PC-3 (cell line): Measurements from ENCODE around the gene SNX7. TPM values are rescaled to one million over a fixed set of nuclear protein-coding genes. Genes with fewer than 3 reads are reported as not detected.

Experiments used
- ATAC-seq: fragments of 200-7000 bp; cut with Tn5 transposase; 2 replicates; pipeline ENCODE4 v1.9.1; 2020; ENCODE audit warnings: mild to moderate bottlenecking, moderate library complexity
- BruUV-seq: library from RNA; stranded (reverse); fragments of 400-500 nt; replicated peaks from 2 replicates; lab custom pipeline; 2021; lab: Mats Ljungman, UMichigan
- CTCF ChIA-PET: fragments of 300-600 bp; sonication (Branson Sonifier 250); formaldehyde crosslinking; loops from one replicate; lab custom pipeline; 2022; ENCODE audit warnings: antibody characterized with exemption; lab: Charles Lee
- POLR2A ChIA-PET: fragments of 300-600 bp; sonication (Branson Sonifier 250); formaldehyde crosslinking; loops from one replicate; lab custom pipeline; 2022; ENCODE audit warnings: antibody characterized with exemption; ENCODE audit not compliant: unreplicated experiment; lab: Charles Lee
- DNase-seq: peaks from one replicate; pipeline ENCODE4 v3.0.0-alpha.2; 2015
- H2AFZ ChIP-seq: fragments of 300-600 bp; sonication (generic); 2 replicates; pipeline ENCODE4 v1.6.0; 2016; ENCODE audit warnings: antibody characterized with exemption, low read length
- H3F3A ChIP-seq: fragments of 300-600 bp; sonication (generic); one replicate; pipeline ENCODE4 v1.6.0; 2017; ENCODE audit warnings: antibody characterized with exemption, low read length, control low read depth, mild to moderate bottlenecking; ENCODE audit not compliant: unreplicated experiment
- H3K27ac ChIP-seq: fragments of 300-600 bp; sonication (generic); 2 replicates; pipeline ENCODE4 v1.5.1; 2016; ENCODE audit warnings: mild to moderate bottlenecking, low read length
- H3K27me3 ChIP-seq: fragments of 300-600 bp; sonication (generic); 2 replicates; pipeline ENCODE4 v1.6.1; 2016; ENCODE audit warnings: low read length, mixed read lengths
- H3K36me3 ChIP-seq: fragments of 300-600 bp; sonication (generic); 2 replicates; pipeline ENCODE4 v1.6.1; 2016; ENCODE audit warnings: low read depth, mixed run types, low read length, mixed read lengths
- H3K4me1 ChIP-seq: fragments of 300-600 bp; sonication (generic); 2 replicates; pipeline ENCODE4 v1.5.1; 2016; ENCODE audit warnings: low read length; ENCODE audit not compliant: insufficient read depth
- H3K4me2 ChIP-seq: fragments of 300-600 bp; sonication (generic); 2 replicates; pipeline ENCODE4 v1.6.0; 2016; ENCODE audit warnings: low read length
- H3K4me3 ChIP-seq: fragments of 300-600 bp; sonication (generic); 2 replicates; pipeline ENCODE4 v1.5.1; 2016; ENCODE audit warnings: mild to moderate bottlenecking, low read length, mixed read lengths
- H3K79me2 ChIP-seq: fragments of 300-600 bp; sonication (generic); 2 replicates; pipeline ENCODE4 v1.6.1; 2017; ENCODE audit warnings: low read length, mixed read lengths
- H3K9ac ChIP-seq: fragments of 300-600 bp; sonication (generic); 2 replicates; pipeline ENCODE4 v1.6.0; 2016; ENCODE audit warnings: mild to moderate bottlenecking, low read length
- H3K9me2 ChIP-seq: fragments of 300-600 bp; sonication (generic); replicated peaks from 2 replicates; pipeline ENCODE4 v1.6.1; 2016; ENCODE audit warnings: mixed run types, low read length, mixed read lengths
- H3K9me3 ChIP-seq: fragments of 300-600 bp; sonication (generic); 2 replicates; pipeline ENCODE4 v1.6.1; 2016; ENCODE audit warnings: low read length, mixed read lengths
- H4K20me1 ChIP-seq: fragments of 300-600 bp; sonication (generic); 2 replicates; pipeline ENCODE4 v1.6.1; 2016; ENCODE audit warnings: low read length, mixed read lengths
- CTCF ChIP-seq: fragments of 300-600 bp; sonication (generic); conservative IDR thresholded peaks from 2 replicates; pipeline ENCODE4 v1.5.1; 2017; ENCODE audit warnings: antibody characterized with exemption, low read depth, mild to moderate bottlenecking, low read length
- EZH2 ChIP-seq: fragments of 300-600 bp; sonication (generic); IDR thresholded peaks from one replicate; pipeline ENCODE4 v1.6.1; 2017; ENCODE audit warnings: antibody characterized with exemption, mild to moderate bottlenecking, low read length; ENCODE audit not compliant: unreplicated experiment
- EZH2phosphoT487 ChIP-seq: fragments of 300-600 bp; sonication (generic); IDR thresholded peaks from 2 replicates; pipeline ENCODE4 v1.6.1; 2018; ENCODE audit warnings: mild to moderate bottlenecking, antibody characterized with exemption, low read length, borderline replicate concordance
- intact Hi-C: fragments of 100-400 bp; cut with micrococcal nuclease; formaldehyde crosslinking; loops from 2 replicates; pipeline ENCODE4 v1.9.0; 2023
- total RNA-seq: library from RNA; depleted of rRNA; stranded (reverse); fragments of >200 nt; gene quantifications from 2 replicates; pipeline ENCODE4 v1.2.3, GENCODE V29; 2014

Gene SNX7
- total RNA-seq, 1 experiment from 2014 or later = 43.3 TPM

- Histone ChIP-seq H3K27ac (no peak overlapping the region), H2AFZ (no peak overlapping the region), H3K4me1 (no peaks in the 10 kb centered on the region), H3K9me3 (no peaks in the 10 kb centered on the region), H3K79me2 (no peaks in the 10 kb centered on the region), H3K36me3 (no peaks in the 10 kb centered on the region), H3F3A (no peaks in the 10 kb centered on the region), H3K4me2 (no peak overlapping the region), H3K4me3 (no peak overlapping the region), H3K9ac (no peak overlapping the region), H4K20me1 (no peaks in the 10 kb centered on the region), H3K9me2 (no peaks in the 10 kb centered on the region), H3K27me3 (no peaks in the 10 kb centered on the region)
- BruUV-seq = no TSS peak
- TF ChIP-seq EZH2 = no peak
- TF ChIP-seq EZH2phosphoT487 = no peak
- TF ChIP-seq CTCF = no peak
- DNase-seq (no peak), ATAC-seq (no peak)
- intact Hi-C loops = no loop called here
- CTCF ChIA-PET = no interaction called here
- POLR2A ChIA-PET = no interaction called here
Measured at GRCh38 chr1:98692482-98692881, 31.0 kb downstream of the SNX7 start.

GRCh38 chr1:98693385-98693784 lies 31.9 kb downstream of the SNX7 start:
- Histone ChIP-seq H3K27ac (no peak overlapping the region), H3K4me1 (no peaks in the 10 kb centered on the region), H3K4me2 (no peak overlapping the region), H3K79me2 (no peaks in the 10 kb centered on the region), H3K27me3 (no peaks in the 10 kb centered on the region), H2AFZ (no peak overlapping the region), H4K20me1 (no peaks in the 10 kb centered on the region), H3K9ac (no peak overlapping the region), H3K9me2 (no peaks in the 10 kb centered on the region), H3F3A (no peaks in the 10 kb centered on the region), H3K36me3 (no peaks in the 10 kb centered on the region), H3K9me3 (no peaks in the 10 kb centered on the region), H3K4me3 (no peak overlapping the region)
- intact Hi-C loops = no loop called here
- ATAC-seq (no peak), DNase-seq (no peak)
- ChIA-PET CTCF (no interaction called here), POLR2A (no interaction called here)
- no TSS peak for BruUV-seq
- TF ChIP-seq CTCF = no peak

GRCh38 chr1:98696077-98696476 lies 34.6 kb downstream of the SNX7 start:
- POLR2A ChIA-PET = no interaction called here
- ATAC-seq (no peak), DNase-seq (no peak)

More at GRCh38 chr1:98696077-98696476, 34.6 kb downstream of the SNX7 start:
- BruUV-seq = no TSS peak
- intact Hi-C loops = no loop called here
- H3K9me3 ChIP-seq = no peaks in the 10 kb centered on the region
- H3K79me2 ChIP-seq = no peaks in the 10 kb centered on the region
- no peaks in the 10 kb centered on the region for H3K27me3 ChIP-seq
- H3K9me2 ChIP-seq = no peaks in the 10 kb centered on the region
- no peak overlapping the region for H3K4me3 ChIP-seq
- CTCF ChIA-PET = no interaction called here
- H3K36me3 ChIP-seq = no peaks in the 10 kb centered on the region
- no peak overlapping the region for H2AFZ ChIP-seq
- H3K27ac ChIP-seq = no peak overlapping the region
- H3K4me2 ChIP-seq = no peak overlapping the region
- H3F3A ChIP-seq = no peaks in the 10 kb centered on the region
- H4K20me1 ChIP-seq = no peaks in the 10 kb centered on the region
- peaks cover 19% of the 10 kb centered on the region for H3K4me1 ChIP-seq
- H3K9ac ChIP-seq = no peak overlapping the region
- TF ChIP-seq EZH2phosphoT487 (no peak), CTCF (no peak), EZH2 (no peak)
